Fibroblast of skin of right quadriceps (primary cell): ENCODE data around the gene ULBP2.
"Not testable (repeated sequence)": the region's sequence is repeated elsewhere in the genome, so short reads cannot be mapped to it uniquely, and the experiment has no call there.

Source experiments
- DNase-seq: peaks from one replicate; pipeline ENCODE4 v3.0.0-alpha.2; 2013

The ULBP2 gene

DNA sequence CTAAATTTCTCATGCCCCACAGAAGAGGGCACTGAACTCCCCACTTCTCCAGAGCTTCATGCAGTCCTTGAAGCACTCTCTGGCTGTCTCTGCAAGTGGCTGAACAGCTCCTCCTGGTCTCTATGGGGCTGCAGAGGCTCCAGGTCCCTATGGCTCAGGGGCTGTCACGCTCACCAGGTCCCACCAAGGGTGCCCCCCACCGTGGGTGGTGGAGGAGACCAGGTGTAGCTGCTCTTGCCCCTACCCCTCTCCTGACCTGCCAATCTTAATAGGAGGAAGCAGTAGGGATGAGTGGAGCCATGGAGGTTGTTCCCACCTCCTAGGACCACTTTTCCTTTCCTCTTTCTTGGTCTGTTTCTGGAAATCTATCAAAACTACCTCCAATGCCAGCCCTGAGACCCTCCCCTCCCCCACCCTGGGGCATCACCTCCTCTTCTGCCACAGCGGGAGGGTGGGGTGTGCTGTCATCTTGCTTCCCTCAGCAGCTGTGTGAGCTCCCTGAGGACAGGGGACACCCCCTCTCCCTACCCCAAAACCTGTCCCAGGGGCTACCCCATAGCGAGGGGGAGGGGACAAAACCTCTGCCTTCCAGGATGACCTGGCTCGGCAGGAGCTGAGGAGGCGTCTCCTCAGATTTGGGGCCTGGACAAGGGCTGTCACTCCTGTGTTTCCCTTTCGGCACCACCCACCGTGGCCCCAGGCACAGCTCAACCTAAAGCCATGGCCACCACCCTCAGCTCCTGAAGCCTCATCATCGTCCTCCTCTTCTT is 31.9 kb upstream of the ULBP2 start:
- no peak for DNase-seq

DNA sequence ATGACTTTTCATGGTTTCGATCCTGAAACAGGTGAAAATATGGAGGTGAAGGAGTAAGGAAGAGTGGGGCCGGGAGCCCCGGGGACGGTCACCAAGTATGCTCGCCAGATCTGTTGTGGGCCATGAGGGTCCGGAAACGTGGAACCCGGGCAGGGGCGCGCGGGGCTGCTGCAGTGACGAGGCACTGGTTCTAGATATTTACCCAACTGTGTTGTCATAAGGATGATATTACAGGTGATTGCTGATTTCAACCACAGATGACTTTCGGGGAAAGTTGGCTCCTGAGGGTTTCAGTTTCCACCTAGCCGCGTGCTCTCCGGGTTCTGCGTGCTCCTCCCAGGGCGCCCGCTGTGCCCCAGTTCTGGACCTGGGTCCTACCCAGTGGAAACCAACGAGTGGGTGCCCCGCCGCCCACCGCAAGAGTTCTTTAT is 31.1 kb upstream of the ULBP2 start:
- DNase-seq, result no peak

DNA sequence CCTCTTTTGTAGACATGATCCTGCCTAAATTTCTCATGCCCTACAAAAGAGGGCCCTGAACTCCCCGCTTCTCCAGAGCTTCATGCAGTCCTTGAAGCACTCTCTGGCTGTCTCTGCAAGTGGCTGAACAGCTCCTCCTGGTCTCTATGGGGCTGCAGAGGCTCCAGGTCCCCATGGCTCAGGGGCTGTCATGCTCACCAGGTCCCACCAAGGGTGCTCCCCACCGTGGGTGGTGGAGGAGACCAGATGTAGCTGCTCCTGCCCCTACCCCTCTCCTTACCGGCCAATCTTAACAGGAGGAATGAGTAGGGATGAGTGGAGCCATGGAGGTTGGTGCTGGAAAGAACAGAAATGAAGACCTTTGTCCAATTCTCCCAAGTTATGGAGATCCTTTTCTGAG is 29.1 kb upstream of the ULBP2 start:
- DNase-seq, result not testable (repeated sequence)

DNA sequence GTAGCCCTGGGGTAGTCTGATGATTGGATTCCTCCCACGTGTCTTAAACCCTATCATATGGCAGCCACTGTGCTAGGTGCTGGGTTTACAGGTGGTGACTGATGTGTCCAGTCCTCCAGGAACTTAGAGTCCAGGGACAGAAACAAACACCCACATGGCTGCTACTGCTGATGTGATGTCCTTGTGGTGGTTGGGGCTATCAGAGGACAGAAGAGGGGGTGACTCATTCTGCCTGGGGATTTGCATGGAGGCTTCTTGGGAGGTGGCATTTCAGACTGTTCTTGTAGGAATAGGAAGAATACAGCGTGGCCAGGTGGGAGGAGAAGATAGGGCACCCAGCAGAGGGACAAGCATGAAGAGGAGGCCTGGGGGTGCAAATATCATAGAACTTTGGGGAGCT is 28.7 kb upstream of the ULBP2 start:
- DNase-seq, result no peak

DNA sequence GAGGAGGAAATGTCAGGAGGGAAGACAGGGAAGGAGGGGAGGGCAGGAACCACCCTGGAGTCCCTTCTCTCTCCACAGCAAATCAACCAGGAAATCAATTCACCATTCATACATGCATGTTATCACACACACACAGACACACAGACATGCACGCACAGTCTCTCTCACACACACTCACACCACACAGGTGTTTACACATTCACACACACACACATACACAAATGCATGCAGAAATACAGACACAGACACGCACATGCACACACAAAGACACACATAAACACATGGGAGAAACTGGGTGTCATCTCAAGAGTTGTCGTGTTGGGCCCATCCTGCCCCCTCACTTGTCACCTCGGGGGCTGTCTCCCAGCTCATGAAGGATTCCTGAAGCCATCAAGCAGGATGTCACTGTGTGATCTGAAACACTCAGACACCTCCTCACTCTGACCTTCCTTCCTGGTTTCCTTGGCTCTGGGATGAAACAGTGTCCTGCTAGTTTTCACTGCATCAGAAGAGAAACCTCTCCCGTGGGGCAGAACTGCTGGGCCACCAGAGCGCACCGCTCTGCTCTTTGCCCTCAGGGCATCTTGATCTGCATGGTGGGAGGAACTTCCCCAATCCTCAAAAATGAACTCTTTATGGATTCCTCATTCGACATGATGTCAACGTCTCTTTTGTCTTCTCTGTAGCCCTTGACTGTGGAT is 28.1 kb upstream of the ULBP2 start:
- no peak for DNase-seq

DNA sequence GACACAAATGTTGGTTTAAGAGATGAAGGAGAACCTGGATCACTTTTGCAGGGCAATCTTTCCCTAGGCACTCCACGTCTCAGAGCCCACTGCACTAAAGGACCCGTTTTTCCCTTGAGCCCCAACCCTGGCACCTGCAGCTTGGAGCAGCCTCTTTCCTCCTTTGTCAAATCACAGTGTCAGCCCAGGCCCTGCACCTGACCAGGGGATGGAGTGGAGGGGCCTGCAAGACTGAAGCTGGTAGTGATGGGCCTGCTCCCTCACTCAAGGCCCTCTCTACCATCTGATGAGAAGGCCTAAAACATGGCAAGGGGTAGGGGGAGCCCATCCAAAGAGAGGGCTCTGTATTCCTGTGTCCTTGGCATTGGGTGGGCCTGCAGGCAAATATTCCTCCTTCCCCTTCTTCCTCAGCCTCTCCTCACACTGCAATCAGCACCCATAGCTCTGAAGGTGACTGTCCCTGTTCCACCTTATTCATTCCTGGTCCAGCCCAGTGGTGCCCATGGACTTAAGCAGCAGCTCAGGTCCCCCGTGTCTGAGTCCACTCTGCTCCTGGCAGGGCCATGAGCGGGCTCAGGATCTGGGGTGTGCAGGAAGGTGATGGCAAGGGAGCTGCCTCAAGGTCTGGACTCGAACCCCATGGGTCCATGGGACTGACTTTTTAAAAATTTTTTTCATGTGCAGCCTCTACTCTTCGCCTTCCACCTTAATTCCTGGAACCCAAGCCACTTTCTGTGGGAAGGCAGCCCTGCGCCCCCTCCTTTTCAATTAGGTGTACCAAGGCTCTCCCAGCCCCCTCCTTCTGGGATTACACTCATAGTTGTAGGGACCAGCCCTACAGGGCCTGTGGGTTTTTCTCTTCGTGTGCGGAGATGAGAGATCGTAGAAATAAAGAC is 25.6 kb upstream of the ULBP2 start:
- no peak for DNase-seq

DNA sequence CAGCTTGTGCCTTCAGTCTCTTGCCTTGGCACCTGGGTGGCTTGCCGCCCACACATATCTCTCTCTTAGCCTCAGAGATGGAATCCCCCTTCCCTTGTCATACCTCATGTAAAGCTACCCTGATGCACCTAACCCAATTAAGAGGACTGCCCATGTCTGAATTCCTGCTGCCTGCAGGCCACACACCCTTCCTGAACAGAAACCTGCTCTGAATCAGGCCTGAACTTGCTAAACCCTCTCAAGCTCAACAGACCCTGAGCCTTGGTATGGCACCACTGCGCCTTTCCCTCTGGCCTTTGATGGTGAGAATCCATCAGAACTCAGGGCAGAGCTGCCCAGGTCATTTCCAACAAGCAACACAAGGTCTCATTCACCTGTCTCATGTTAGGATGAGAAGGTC is 24.1 kb upstream of the ULBP2 start:
- no peak for DNase-seq

DNA sequence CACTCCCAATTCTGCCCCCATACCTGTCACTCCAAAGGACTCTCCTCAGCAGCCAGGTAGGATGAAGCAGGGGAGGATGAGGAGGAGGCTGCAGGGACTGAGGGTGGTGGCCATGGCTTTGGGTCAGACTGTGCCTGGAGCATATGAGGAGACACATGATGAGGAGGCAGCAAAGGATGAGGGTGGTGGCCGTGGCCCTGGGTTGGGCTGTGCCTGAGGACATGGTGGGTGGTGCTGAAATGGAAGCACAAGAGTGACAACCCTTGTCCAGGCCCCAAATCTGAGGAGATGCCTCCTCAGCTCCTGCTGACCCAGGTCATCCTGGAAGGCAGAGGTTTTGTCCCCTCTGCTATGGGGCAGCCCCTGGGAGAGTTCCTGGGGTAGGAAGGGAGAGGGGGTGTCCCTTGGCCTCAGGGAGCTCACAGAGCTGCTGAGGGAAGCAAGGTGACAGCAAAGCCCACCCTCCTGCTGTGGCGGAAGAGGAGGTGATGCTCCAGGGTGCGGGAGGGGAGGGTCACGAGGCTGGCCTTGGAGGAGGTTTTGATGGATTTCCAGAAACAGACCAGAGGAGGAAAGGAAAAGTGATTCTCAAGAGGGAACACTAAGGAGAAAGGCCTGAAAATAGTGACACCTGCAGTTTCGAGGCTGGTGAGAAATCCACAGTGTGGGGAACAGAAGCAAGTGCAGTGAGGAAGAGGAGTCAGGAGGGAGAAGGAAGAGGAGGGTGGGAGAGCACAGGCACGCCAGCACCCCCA is 23.5 kb upstream of the ULBP2 start:
- no peak for DNase-seq

DNA sequence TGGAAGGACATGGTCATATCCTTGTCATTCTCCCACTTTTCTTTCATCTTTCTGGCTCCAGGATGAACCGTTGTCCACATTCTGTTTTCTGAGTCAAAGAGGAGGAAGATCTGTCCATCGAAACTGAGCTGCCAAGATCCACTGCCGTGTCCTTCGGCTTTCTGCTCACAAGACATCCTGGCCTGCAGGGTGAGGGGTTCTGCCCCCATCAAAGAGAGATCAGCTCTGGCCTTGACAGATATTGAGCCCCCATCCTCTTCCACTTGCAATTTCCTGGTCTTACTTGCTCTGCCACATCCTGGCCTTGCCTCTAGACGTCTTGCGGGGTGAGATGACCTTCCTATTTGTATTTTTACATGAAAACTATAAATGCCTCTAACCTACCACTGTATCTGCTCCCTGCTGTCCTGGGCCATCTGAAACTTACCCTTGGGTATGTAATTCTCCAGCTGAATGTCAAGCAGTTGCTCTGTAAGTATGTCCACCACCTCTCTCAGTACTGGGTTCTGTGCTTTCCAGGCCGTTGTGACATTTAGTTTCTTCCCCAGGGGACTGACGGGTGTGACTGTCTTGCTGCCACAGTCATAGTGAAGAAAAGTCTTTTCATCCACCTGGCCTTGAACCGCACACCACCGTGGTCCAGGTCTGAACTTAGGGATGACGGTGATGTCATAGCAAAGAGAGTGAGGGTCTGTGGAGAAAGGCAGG is 22.5 kb upstream of the ULBP2 start:
- not testable (repeated sequence) for DNase-seq

DNA sequence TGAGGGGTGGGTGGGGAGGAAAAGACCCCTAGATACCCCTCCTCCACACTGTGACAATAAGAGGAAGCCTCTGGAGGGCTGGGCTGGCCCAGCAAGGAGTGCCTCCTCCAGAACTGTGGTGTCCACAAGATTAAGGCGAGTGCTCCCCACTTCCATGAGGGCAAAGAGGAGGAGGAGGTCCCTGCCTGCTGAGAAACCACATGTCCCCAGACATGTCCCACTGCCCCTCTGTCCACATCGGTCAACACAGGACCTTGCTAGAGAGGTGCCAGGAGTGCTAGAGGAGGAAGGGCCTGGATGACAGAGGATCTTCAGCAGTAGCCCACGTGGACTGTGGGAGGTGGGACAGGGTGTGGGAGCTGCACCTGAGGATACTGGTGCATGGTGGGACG is 22.0 kb upstream of the ULBP2 start:
- no peak for DNase-seq

DNA sequence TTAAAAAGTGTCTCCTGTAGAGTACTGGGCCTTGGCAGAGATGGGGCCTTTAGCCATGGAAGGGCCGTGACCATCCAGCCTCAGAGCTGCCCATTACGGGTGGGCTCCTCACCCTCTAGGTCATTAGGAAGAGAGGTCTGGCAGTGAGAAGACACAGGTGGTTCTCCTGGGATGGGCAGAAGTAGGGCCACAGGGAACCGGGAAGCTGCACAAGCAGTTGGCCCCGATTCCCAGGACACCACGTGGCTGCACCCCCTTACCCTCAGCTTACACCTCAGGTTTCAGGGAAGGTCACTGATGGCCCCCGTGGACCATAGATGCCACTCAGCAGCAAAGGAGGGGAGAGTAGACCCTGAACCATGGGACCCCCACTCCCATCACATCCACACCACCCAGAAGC is 20.5 kb upstream of the ULBP2 start:
- DNase-seq, result no peak

DNA sequence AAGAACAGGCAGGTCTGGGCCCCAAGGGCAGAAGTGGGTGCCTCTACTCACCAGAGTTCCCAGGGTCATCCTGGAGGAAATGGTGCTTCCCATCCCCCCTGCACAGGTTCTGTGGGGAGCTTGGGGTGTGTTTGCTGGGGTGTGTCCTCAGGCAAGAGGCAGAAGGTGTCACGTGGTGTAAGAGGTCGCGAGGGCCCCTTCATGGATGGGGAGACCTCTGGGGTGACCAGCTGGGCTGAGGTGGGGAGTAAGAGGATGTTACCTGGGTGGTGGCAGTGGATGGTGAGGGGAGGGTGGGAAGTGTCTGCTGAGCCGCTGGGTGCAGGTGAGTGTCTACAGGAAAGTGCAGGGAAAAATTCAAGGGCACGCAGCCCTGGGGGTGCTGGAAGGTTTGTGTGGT is 19.7 kb upstream of the ULBP2 start:
- not testable (repeated sequence) for DNase-seq

DNA sequence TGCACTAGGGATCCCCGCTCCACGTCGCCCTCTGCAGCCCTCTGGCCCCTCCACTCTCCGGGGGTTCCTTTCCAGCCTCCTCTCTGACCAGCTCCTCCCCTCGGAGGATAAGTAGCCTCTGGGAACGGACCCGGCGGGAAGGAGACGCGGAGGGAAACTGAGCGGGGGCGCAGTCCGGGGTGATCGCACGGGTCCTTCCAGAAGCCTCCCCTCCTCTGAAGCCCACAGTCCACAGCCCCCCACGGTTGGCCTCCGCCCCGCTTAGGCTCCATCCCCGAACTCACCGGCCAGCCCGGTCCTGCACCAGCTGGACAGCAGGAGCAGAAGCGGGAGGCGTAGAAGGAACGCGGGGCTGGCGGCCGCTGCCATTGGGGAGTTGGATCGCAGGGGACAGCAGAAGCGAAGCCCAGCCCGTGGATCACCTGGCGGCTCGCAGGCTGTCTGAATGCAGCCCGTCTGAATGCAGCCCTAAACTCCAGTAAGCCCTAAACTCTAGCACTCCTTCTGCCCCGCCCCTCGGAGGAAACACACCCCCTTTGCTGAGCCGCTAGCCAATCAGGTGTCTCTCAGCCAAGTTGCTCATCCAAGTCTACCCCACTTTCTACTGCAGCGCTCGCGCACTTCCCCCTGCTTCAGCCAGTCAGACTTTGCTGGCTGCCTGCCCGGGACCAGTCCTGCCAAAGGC is 19.0 kb upstream of the ULBP2 start, which contains the start of gene RAET1G:
Gene RAET1G, minus strand, starts transcription at position 480 of the 685 bp plus-strand sequence. Its CDS starts 111 bp downstream, at position 369.
- peak; percentile 95 for DNase-seq

DNA sequence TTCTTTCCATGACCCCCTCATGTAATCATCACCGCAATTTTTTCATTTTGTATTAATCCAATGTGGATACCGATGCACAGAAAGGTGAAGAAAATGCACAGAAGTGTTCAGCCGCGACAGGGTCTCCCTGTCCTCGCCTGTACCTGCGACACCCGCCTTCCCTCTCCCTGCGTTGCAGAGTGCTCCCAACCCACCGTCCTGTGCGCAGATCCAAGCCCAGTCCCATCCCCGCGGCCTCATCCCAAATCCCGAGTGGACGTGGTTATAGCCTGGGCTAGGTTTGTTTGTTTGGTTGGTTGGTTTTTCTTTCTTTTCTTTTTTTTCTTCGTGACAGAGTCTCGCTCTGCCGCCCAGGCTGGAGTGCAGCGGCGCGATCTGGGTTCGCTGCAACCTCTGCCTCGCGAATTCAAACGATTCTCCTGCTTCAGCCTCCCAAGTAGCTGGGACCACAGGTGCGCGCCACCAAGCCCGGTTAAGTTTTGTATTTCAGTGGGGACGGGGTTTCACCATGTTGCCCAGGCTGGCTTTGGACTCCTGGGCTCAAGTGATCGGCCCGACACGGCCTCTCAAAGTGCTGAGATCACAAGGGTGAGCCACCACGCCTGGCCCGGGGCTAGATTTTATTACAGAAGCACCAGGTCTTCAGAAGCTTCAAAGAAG is 18.4 kb upstream of the ULBP2 start:
- no peak for DNase-seq

DNA sequence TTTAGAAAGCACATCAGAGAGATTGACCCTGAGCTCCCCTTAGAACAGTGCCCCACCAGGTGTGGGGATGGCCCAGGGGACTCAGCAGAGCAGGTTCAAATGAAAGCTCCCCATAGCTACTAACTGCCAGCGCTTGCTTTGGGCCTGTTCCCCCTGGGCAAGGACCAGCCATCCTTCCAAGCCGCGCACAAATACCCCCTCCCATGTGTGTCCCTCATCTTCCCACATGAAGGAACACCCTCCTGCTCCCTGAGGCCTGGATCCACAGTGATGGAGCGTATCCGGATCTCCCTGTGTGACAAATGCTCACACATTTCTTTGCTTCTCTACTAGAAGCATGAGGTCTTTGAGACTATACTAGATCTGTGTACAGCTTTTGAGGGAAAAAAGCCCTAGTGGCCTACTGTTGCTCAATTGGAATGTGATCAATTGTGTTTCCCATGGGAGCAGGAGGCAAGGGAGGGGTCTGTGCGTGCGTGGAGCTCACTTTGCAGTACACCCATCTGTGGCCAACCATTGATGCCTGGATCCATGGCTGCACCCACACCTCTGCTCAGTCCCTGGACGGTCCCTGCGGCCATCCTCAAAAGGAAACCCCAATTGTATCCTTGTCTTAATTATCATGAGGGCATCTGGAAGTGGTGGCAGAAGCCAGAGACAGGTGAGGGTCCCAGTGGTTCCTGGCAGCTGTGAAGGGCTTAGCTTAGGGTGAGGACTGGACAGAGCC is 17.4 kb upstream of the ULBP2 start:
- no peak for DNase-seq

DNA sequence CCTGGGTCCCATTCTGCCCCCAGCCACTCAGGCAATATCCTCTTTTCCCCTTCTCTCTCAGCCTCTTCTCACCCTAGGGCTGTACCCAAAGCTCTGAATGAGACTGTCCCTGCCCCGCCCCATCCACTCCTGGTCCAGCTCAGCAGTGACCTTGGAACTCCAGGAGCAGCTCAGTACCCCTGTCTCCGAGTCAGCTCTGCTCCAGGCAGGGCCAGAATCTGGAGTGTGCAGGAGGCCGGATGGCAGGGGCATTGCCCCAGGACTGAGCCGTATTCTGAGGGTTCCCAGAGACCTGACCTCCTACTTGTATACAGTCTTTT is 16.9 kb upstream of the ULBP2 start:
- DNase-seq, result no peak

DNA sequence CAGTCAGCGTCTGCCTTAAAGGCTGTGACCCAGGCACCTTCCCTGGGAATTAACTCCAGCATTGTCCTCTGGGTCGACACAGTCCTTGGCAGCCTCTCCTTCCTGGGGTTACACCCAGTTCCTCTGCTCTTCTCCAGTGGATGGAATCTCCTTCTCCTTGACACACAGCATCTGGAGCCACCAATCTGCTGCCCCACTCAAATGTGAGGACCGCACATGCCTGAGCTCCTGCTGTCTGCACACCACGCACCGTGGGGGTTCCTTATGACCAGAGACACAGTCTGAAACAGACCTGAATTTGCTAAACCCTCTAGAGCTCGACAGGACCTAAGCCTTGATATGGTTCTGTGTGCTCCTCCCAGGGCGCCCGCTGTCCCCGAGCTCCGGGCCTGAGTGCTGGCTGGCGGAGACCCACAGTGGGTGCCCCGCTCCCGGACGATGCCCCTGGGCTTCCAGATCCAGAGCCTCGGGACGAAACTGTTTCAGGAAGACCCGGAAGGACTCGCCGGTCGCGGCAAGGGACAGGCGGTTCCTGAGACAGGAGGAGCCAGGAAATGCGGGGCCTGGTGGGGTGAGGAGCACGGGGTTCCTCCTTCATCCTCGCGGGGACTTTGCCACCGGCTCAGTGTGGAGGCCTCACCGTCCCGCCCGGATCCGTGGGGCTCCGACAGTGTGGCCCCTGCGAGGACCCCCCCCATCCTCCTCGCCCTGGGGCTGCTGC is 16.4 kb upstream of the ULBP2 start:
- DNase-seq, result no peak

DNA sequence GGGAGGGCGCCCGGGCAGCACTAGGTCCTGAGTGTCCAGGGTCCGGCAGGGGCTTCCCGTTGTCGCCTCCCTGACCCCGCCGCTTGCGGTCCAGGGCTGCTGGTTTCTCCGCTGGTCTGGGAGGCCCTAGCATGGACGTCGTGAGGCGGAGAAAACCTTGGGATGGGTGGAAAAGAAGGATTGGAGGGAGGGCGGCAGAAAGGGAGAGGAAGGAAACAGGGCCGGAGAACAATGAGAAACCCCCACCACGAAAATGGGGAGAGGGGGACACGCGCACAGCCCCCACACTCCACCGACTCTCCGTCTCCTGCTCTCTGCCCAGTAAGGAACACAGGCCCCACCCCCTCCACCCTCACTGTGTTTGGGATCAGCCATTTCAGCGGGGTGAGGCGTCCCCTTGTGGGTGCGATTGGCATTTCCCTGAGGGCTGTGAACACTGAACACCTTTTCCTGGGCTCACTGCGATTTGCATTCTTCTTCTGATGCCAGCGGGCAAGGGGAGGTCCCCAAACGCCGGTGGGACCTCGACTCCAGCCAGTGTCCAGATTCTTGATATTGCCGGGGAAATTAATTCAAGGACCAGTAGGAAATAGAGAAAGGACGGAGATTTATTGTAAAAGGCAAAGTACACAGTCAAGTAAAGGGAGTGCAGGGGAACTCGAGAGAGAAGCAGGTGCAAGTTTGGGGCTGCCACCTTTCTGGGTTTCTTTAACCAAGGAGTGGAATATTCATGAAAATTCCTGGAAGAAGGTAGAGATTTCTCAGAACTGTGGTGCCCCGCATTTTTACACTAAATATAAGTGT is 15.6 kb upstream of the ULBP2 start:
- DNase-seq, result peak; percentile 79

DNA sequence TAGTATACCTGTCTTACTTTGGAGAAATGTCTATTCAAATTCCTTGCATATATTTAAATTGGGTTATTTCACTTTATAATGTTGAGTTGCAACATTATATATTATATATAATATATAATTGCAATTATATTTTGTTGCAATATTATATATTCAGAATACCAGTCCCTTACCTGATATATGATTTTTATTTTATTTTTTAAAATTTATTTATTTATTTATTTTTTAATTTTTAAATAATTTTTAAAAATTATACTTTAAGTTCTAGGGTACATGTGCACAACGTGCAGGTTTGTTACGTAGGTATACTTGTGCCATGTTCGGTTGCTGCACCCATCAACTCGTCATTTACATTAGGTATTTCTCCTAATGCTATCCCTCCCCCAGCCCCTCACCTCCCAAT is 14.8 kb upstream of the ULBP2 start:
- not testable (repeated sequence) for DNase-seq
